Measurements from ENCODE around the gene CDH4. TPM values are rescaled to one million over a fixed set of nuclear protein-coding genes. Genes with fewer than 3 reads are reported as not detected.

Gene CDH4
- total RNA-seq, 1 experiment from 2014 or later: not detected

GRCh38 chr20:61280217-61280980 lies 28.3 kb downstream of the CDH4 start:
- Histone ChIP-seq H3K4me3 (no peak overlapping the region), H3K36me3 (ENCODE audit: low read depth) (no peaks in the 10 kb centered on the region), H3K27me3 (ENCODE audit: insufficient read depth, low read depth) (peaks cover 67% of the 10 kb centered on the region), H3K27ac (no peak overlapping the region), H3K4me2 (no peak overlapping the region), H3K79me2 (ENCODE audit: low read depth) (no peaks in the 10 kb centered on the region), H3K4me1 (replicated peaks; ENCODE audit: insufficient read depth) (no peaks in the 10 kb centered on the region), H3K9me3 (ENCODE audit: insufficient read depth, low read depth) (no peaks in the 10 kb centered on the region), H3K9me2 (ENCODE audit: insufficient read depth) (no peaks in the 10 kb centered on the region), H3F3A (ENCODE audit: insufficient read depth, low read depth) (peaks cover 7% of the 10 kb centered on the region; the same call in 1 of the 2 replicates), H2AFZ (no peak overlapping the region), H4K20me1 (ENCODE audit: insufficient read depth) (no peaks in the 10 kb centered on the region)
- CTCF ChIA-PET: no interaction called here
- intact Hi-C loops (cut with micrococcal nuclease; ENCODE audit: unreplicated experiment): no loop called here
- no peak for DNase-seq
- BruUV-seq (replicated peaks): no TSS peak
- POLR2A ChIA-PET (ENCODE audit: unreplicated experiment): no interaction called here
- TF ChIP-seq EZH2 (IDR thresholded peaks at IDR 0.05; ENCODE audit: low read depth) (no peak), CTCF (conservative IDR thresholded peaks at IDR 0.05) (no peak)

- Histone ChIP-seq H3K9me3 (ENCODE audit: insufficient read depth, low read depth) (no peaks in the 10 kb centered on the region), H3K27me3 (ENCODE audit: insufficient read depth, low read depth) (peaks cover 70% of the 10 kb centered on the region), H3K27ac (no peak overlapping the region), H4K20me1 (ENCODE audit: insufficient read depth) (peaks cover 4% of the 10 kb centered on the region; the same call in 1 of the 2 replicates), H3K4me3 (no peak overlapping the region), H3K79me2 (ENCODE audit: low read depth) (no peaks in the 10 kb centered on the region), H3F3A (ENCODE audit: insufficient read depth, low read depth) (peaks cover 7% of the 10 kb centered on the region; the same call in 1 of the 2 replicates), H3K36me3 (ENCODE audit: low read depth) (no peaks in the 10 kb centered on the region), H3K4me2 (no peak overlapping the region), H3K4me1 (replicated peaks; ENCODE audit: insufficient read depth) (no peaks in the 10 kb centered on the region), H3K9me2 (ENCODE audit: insufficient read depth) (no peaks in the 10 kb centered on the region), H2AFZ (no peak overlapping the region)
- CTCF ChIA-PET: no interaction called here
- TF ChIP-seq EZH2 (IDR thresholded peaks at IDR 0.05; ENCODE audit: low read depth) (no peak), CTCF (conservative IDR thresholded peaks at IDR 0.05) (no peak)
- intact Hi-C loops (cut with micrococcal nuclease; ENCODE audit: unreplicated experiment): no loop called here
- POLR2A ChIA-PET (ENCODE audit: unreplicated experiment): no interaction called here
- no TSS peak for BruUV-seq (replicated peaks)
- no peak for DNase-seq
Observed at GRCh38 chr20:61281286-61281795, 29.3 kb downstream of the CDH4 start.

GRCh38 chr20:61284752-61285151 lies 32.7 kb downstream of the CDH4 start:
- no peak overlapping the region for H3K4me3 ChIP-seq
- H3K9me2 ChIP-seq (ENCODE audit: insufficient read depth): no peaks in the 10 kb centered on the region
- no peak overlapping the region for H3K27ac ChIP-seq
- no peaks in the 10 kb centered on the region for H3K4me1 ChIP-seq (replicated peaks; ENCODE audit: insufficient read depth)
- no TSS peak for BruUV-seq (replicated peaks)
- TF ChIP-seq EZH2 (IDR thresholded peaks at IDR 0.05; ENCODE audit: low read depth) (no peak), CTCF (conservative IDR thresholded peaks at IDR 0.05) (no peak)
- H3K27me3 ChIP-seq (ENCODE audit: insufficient read depth, low read depth): peaks cover 68% of the 10 kb centered on the region
- intact Hi-C loops (cut with micrococcal nuclease; ENCODE audit: unreplicated experiment): no loop called here
- ChIA-PET CTCF (no interaction called here), POLR2A (ENCODE audit: unreplicated experiment) (no interaction called here)
- no peaks in the 10 kb centered on the region for H3K79me2 ChIP-seq (ENCODE audit: low read depth)
- no peak overlapping the region for H3K4me2 ChIP-seq
- no peaks in the 10 kb centered on the region for H3K36me3 ChIP-seq (ENCODE audit: low read depth)
- no peak overlapping the region for H2AFZ ChIP-seq
- peaks cover 4% of the 10 kb centered on the region; the same call in 1 of the 2 replicates for H4K20me1 ChIP-seq (ENCODE audit: insufficient read depth)
- peaks cover 7% of the 10 kb centered on the region; the same call in 1 of the 2 replicates for H3F3A ChIP-seq (ENCODE audit: insufficient read depth, low read depth)
- no peaks in the 10 kb centered on the region for H3K9me3 ChIP-seq (ENCODE audit: insufficient read depth, low read depth)
- no peak for DNase-seq
